ENCODE data around the gene DENND10.

DNA sequence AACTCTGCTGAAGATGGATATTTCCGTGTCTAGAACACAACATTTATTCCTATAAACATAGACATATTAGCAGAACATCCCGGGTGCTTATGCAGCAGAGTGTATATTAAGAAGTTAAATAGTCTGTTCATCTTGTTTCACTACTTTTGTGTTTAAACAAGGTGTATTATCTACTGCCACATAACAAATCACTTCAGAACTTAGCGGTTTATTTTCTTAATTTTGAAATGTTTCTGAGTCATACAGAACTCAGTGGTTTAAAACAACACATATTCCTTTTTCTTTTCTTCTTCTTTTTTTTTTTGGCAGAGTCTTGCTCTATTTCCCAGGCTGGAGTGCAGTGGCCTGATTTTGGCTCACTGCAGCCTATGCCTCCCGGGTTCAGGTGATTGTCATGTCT lies 25.8 kb downstream of the DENND10 start:
- TF ChIP-seq, protein P1, sequence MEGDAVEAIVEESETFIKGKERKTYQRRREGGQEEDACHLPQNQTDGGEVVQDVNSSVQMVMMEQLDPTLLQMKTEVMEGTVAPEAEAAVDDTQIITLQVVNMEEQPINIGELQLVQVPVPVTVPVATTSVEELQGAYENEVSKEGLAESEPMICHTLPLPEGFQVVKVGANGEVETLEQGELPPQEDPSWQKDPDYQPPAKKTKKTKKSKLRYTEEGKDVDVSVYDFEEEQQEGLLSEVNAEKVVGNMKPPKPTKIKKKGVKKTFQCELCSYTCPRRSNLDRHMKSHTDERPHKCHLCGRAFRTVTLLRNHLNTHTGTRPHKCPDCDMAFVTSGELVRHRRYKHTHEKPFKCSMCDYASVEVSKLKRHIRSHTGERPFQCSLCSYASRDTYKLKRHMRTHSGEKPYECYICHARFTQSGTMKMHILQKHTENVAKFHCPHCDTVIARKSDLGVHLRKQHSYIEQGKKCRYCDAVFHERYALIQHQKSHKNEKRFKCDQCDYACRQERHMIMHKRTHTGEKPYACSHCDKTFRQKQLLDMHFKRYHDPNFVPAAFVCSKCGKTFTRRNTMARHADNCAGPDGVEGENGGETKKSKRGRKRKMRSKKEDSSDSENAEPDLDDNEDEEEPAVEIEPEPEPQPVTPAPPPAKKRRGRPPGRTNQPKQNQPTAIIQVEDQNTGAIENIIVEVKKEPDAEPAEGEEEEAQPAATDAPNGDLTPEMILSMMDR (IDR thresholded peaks at IDR 0.05), result no peak
- no peak for TF ChIP-seq POLR2A (IDR thresholded peaks at IDR 0.05)
